ENCODE measurements around the gene MRPL4. TPM values are rescaled to one million over a fixed set of nuclear protein-coding genes. Genes with fewer than 3 reads are reported as not detected.

MRPL4 gene
- total RNA-seq, 1 donor from 2014 or later, result 75.4 TPM

GRCh38 chr19:10289167-10289835 is 37.3 kb downstream of the MRPL4 start:
- H3K4me3 Mint-ChIP-seq, result peak overlapping the region; percentile 81
- no peak overlapping the region for H3K27ac Mint-ChIP-seq (ENCODE audit: unreplicated experiment)
- no peak for TF ChIP-seq CTCF (conservative IDR thresholded peaks at IDR 0.05)
- H3K4me1 Mint-ChIP-seq, result peaks cover 22% of the 10 kb centered on the region
- no peak for DNase-seq (ENCODE audit: low read depth, low spot score)
- no peaks in the 10 kb centered on the region for H3K9me3 Mint-ChIP-seq
- H3K27me3 Mint-ChIP-seq (ENCODE audit: low read depth), result peaks cover 99% of the 10 kb centered on the region
- no peaks in the 10 kb centered on the region for H3K36me3 Mint-ChIP-seq (ENCODE audit: low read depth)

- Mint-ChIP-seq H3K27me3 (ENCODE audit: low read depth) (peaks cover 100% of the 10 kb centered on the region), H3K36me3 (ENCODE audit: low read depth) (no peaks in the 10 kb centered on the region), H3K9me3 (no peaks in the 10 kb centered on the region), H3K4me1 (peaks cover 22% of the 10 kb centered on the region), H3K4me3 (peak within 1 kb of the TSS; percentile 81), H3K27ac (ENCODE audit: unreplicated experiment) (no peak within 1 kb of the TSS)
- no peak for TF ChIP-seq CTCF (conservative IDR thresholded peaks at IDR 0.05)
- no peak for DNase-seq (ENCODE audit: low read depth, low spot score)
Observed at GRCh38 chr19:10289836-10290356, 37.9 kb downstream of the MRPL4 start, which contains the start of gene ICAM5. Gene ICAM5 (plus strand): TSS chr19:10289952. CDS start chr19:10290044, 92 bp downstream.

- DNase-seq (ENCODE audit: low read depth, low spot score), result no peak
- no peaks in the 10 kb centered on the region for H3K9me3 Mint-ChIP-seq
- TF ChIP-seq CTCF (conservative IDR thresholded peaks at IDR 0.05), result no peak
- H3K4me3 Mint-ChIP-seq, result peak overlapping the region; percentile 50
- no peak overlapping the region for H3K27ac Mint-ChIP-seq (ENCODE audit: unreplicated experiment)
- no peaks in the 10 kb centered on the region for H3K36me3 Mint-ChIP-seq (ENCODE audit: low read depth)
- H3K27me3 Mint-ChIP-seq (ENCODE audit: low read depth), result peaks cover 100% of the 10 kb centered on the region
- H3K4me1 Mint-ChIP-seq, result peaks cover 22% of the 10 kb centered on the region
Observed at GRCh38 chr19:10290357-10290875, 38.4 kb downstream of the MRPL4 start.

GRCh38 chr19:10290876-10291553 is 39.0 kb downstream of the MRPL4 start:
- no peak for DNase-seq (ENCODE audit: low read depth, low spot score)
- no peak overlapping the region for H3K27ac Mint-ChIP-seq (ENCODE audit: unreplicated experiment)
- H3K36me3 Mint-ChIP-seq (ENCODE audit: low read depth), result no peaks in the 10 kb centered on the region
- peaks cover 27% of the 10 kb centered on the region for H3K4me1 Mint-ChIP-seq
- no peak for TF ChIP-seq CTCF (conservative IDR thresholded peaks at IDR 0.05)
- H3K9me3 Mint-ChIP-seq, result no peaks in the 10 kb centered on the region
- H3K4me3 Mint-ChIP-seq, result peak overlapping the region; percentile 65
- H3K27me3 Mint-ChIP-seq (ENCODE audit: low read depth), result peaks cover 100% of the 10 kb centered on the region

GRCh38 chr19:10291554-10292205 is 39.7 kb downstream of the MRPL4 start:
- TF ChIP-seq CTCF (conservative IDR thresholded peaks at IDR 0.05), result no peak
- Mint-ChIP-seq H3K27me3 (ENCODE audit: low read depth) (peaks cover 99% of the 10 kb centered on the region), H3K27ac (ENCODE audit: unreplicated experiment) (no peak overlapping the region), H3K36me3 (ENCODE audit: low read depth) (no peaks in the 10 kb centered on the region), H3K9me3 (no peaks in the 10 kb centered on the region), H3K4me3 (peak overlapping the region; percentile 59), H3K4me1 (peaks cover 27% of the 10 kb centered on the region)
- no peak for DNase-seq (ENCODE audit: low read depth, low spot score)
